ENCODE data around the gene CCDC87. TPM values are rescaled to one million over a fixed set of nuclear protein-coding genes. Genes with fewer than 3 reads are reported as not detected.

CCDC87 gene
- 0.16 TPM in 1 of 2 replicates, not detected in the other for total RNA-seq

GRCh38 chr11:66592457-66593302, at the start of gene CCDC87, which contains the start of gene CCS:
Gene CCDC87, minus strand, starts transcription at chr11:66593063. Its CDS starts 48 bp downstream, at chr11:66593015.
Gene CCS, plus strand, starts transcription at chr11:66593185. Its CDS starts 77 bp downstream, at chr11:66593262.

GRCh38 chr11:66638177-66639065, 45.6 kb upstream of the CCDC87 start, which contains the start of gene RBM4:
Gene RBM4, plus strand, starts transcription at chr11:66638703. Its CDS starts 1,009 bp downstream, at chr11:66639712.

GRCh38 chr11:66616379-66617154, 23.7 kb upstream of the CCDC87 start, which contains the start of gene RBM14:
Gene RBM14, plus strand, starts transcription at chr11:66616630. Its CDS starts 91 bp downstream, at chr11:66616721.

GRCh38 chr11:66568124-66568916, 24.5 kb downstream of the CCDC87 start, which contains the start of gene CTSF:
Gene CTSF, minus strand, starts transcription at chr11:66568606. Its CDS starts 120 bp downstream, at chr11:66568486.

GRCh38 chr11:66546368-66546965, 46.4 kb downstream of the CCDC87 start, which contains the start of gene ACTN3:
Gene ACTN3, plus strand, starts transcription at chr11:66546903. Its CDS starts 35 bp downstream, at chr11:66546938.

GRCh38 chr11:66545701-66546367, 47.0 kb downstream of the CCDC87 start, which contains the start of gene ZDHHC24:
Gene ZDHHC24, minus strand, starts transcription at chr11:66546048. Its CDS starts 45 bp downstream, at chr11:66546003.

Other genes starting within 250 kb of the CCDC87 start
- 40.8 and 46.5 TPM in 2 replicates for gene BRMS1, start 248.0 kb downstream of the CCDC87 start, total RNA-seq
- gene B4GAT1, start 245.4 kb downstream of the CCDC87 start, total RNA-seq: 23.7 and 28.2 TPM in 2 replicates
- not detected in 2 replicates for gene SLC29A2, start 221.3 kb downstream of the CCDC87 start, total RNA-seq
- not detected in 2 replicates for gene NPAS4, start 172.0 kb downstream of the CCDC87 start, total RNA-seq
- gene MRPL11, start 154.2 kb downstream of the CCDC87 start, total RNA-seq: 24.1 and 36.6 TPM in 2 replicates
- 8.5 and 9.9 TPM in 2 replicates for gene PELI3, start 126.2 kb downstream of the CCDC87 start, total RNA-seq
- 43.9 and 68.2 TPM in 2 replicates for gene DPP3, start 112.6 kb downstream of the CCDC87 start, total RNA-seq
- 20.4 and 28.7 TPM in 2 replicates for gene BBS1, start 82.4 kb downstream of the CCDC87 start, total RNA-seq
- 17.1 and 33.2 TPM in 2 replicates for gene ZDHHC24, start 47.0 kb downstream of the CCDC87 start, total RNA-seq
- under 0.01 TPM in 2 replicates for gene ACTN3, start 46.2 kb downstream of the CCDC87 start, total RNA-seq
- gene CTSF, start 24.5 kb downstream of the CCDC87 start, total RNA-seq: 65.9 and 72.4 TPM in 2 replicates
- gene CCS, start 122 bp upstream of the CCDC87 start, total RNA-seq: 43.7 and 50.4 TPM in 2 replicates
- 21.3 and 29.2 TPM in 2 replicates for gene RBM14, start 23.6 kb upstream of the CCDC87 start, total RNA-seq
- 124 and 173 TPM in 2 replicates for gene RBM4, start 45.6 kb upstream of the CCDC87 start, total RNA-seq
- 13.0 and 16.2 TPM in 2 replicates for gene RBM4B, start 84.8 kb upstream of the CCDC87 start, total RNA-seq
- 0.16 TPM in 1 of 2 replicates, not detected in the other for gene SPTBN2, start 136.2 kb upstream of the CCDC87 start, total RNA-seq

All from cardiac atrium fibroblast (primary cell).